H1 (cell line): ENCODE results near the gene TAS2R1. TPM values are rescaled to one million over a fixed set of nuclear protein-coding genes. Genes with fewer than 3 reads are reported as not detected.

Experiments
- CTCF ChIA-PET: fragments of 300-600 bp; sonication (Branson Sonifier 250); formaldehyde crosslinking; loops from one replicate; lab custom pipeline; 2021; ENCODE audit not compliant: partially characterized antibody; lab: Charles Lee
- POLR2A ChIA-PET: fragments of 300-600 bp; sonication (Branson Sonifier 250); formaldehyde crosslinking; loops from one replicate; lab custom pipeline; 2021; ENCODE audit warnings: inconsistent platforms; ENCODE audit not compliant: partially characterized antibody; lab: Charles Lee
- DNase-seq, 2 experiments: peaks; one replicate each; pipeline versions ENCODE4 v3.0.0 to v3.0.0-alpha.2; 2010 to 2022; ENCODE audit warnings: low spot score in 2 of 2, low read depth in 1 of 2, mixed read lengths in 1 of 2
- FAIRE-seq: peaks from 2 replicates; lab custom pipeline; 2011; peaks lifted over from hg19 to GRCh38; lab: Jason Lieb, UNC
- H2AFZ ChIP-seq: 2 replicates; pipeline ENCODE4 v1.8.1; 2012; ENCODE audit warnings: low read length, inconsistent platforms
- H2AK5ac ChIP-seq: 2 replicates; pipeline ENCODE4 v1.6.1; 2013; ENCODE audit warnings: low read depth, low read length
- H2BK120ac ChIP-seq: replicated peaks from 2 replicates; pipeline ENCODE3; 2013; ENCODE audit warnings: low read depth, low read length, inconsistent platforms
- H2BK12ac ChIP-seq: 2 replicates; pipeline ENCODE4 v1.6.1; 2013; ENCODE audit warnings: low read depth, low read length
- H2BK15ac ChIP-seq: 2 replicates; pipeline ENCODE4 v1.6.1; 2013; ENCODE audit warnings: low read length
- H2BK20ac ChIP-seq: 2 replicates; pipeline ENCODE4 v1.6.1; 2013; ENCODE audit warnings: low read length
- H2BK5ac ChIP-seq: 2 replicates; pipeline ENCODE4 v1.6.1; 2013; ENCODE audit warnings: low read depth, low read length
- H3K14ac ChIP-seq: 2 replicates; pipeline ENCODE4 v1.6.1; 2013; ENCODE audit warnings: inconsistent platforms; ENCODE audit not compliant: insufficient read length
- H3K18ac ChIP-seq: 2 replicates; pipeline ENCODE4 v1.6.1; 2013; ENCODE audit warnings: low read length; ENCODE audit errors: extremely low read depth
- H3K23ac ChIP-seq: 2 replicates; pipeline ENCODE4 v1.6.1; 2013; ENCODE audit warnings: inconsistent platforms; ENCODE audit not compliant: insufficient read length
- H3K23me2 ChIP-seq: 2 replicates; pipeline ENCODE4 v1.6.1; 2013; ENCODE audit warnings: low read depth, low read length
- H3K27ac ChIP-seq: 2 replicates; pipeline ENCODE4 v1.6.1; 2011; ENCODE audit warnings: low read depth, low read length, inconsistent platforms
- H3K27me3 ChIP-seq, 4 experiments: replicated peaks in 1 of 4; 1 replicate in 1 of 4; 2 replicates in 3 of 4; pipeline versions ENCODE4 v1.6.1 to v1.8.1; 2011 to 2013; ENCODE audit warnings: low read length in 3 of 4, mild to moderate bottlenecking in 3 of 4, inconsistent platforms in 2 of 4, mixed read lengths in 2 of 4, moderate library complexity in 1 of 4; ENCODE audit not compliant: control insufficient read depth in 3 of 4, insufficient read depth in 3 of 4; ENCODE audit errors: extremely low read depth in 1 of 4
- H3K36me3 ChIP-seq, 4 experiments: 2 replicates each; pipeline versions ENCODE4 v1.6.1 to v1.8.1; 2011 to 2013; ENCODE audit warnings: mild to moderate bottlenecking in 4 of 4, low read length in 3 of 4, moderate library complexity in 2 of 4, control low read depth in 1 of 4, inconsistent platforms in 1 of 4; ENCODE audit not compliant: insufficient read depth in 4 of 4, control insufficient read depth in 2 of 4
- H3K4ac ChIP-seq: replicated peaks from 2 replicates; pipeline ENCODE3; 2013; ENCODE audit warnings: low read length, low read depth, mixed read lengths, inconsistent platforms; ENCODE audit not compliant: insufficient read length
- H3K4me1 ChIP-seq, 4 experiments: replicated peaks in 1 of 4; 1 replicate in 1 of 4; 2 replicates in 3 of 4; pipeline versions ENCODE4 v1.6.1 to v1.8.1; 2011 to 2013; ENCODE audit warnings: low read length in 3 of 4, inconsistent platforms in 2 of 4, mixed read lengths in 1 of 4; ENCODE audit not compliant: insufficient read depth in 4 of 4, control insufficient read depth in 3 of 4
- H3K4me2 ChIP-seq, 2 experiments: 2 replicates each; pipeline versions ENCODE4 v1.6.1 to v1.8.1; 2011 to 2013; ENCODE audit warnings: low read depth in 2 of 2, low read length in 2 of 2, control low read depth in 1 of 2, inconsistent platforms in 1 of 2, mild to moderate bottlenecking in 1 of 2; ENCODE audit not compliant: insufficient read depth in 1 of 2
- H3K4me3 ChIP-seq, 4 experiments: fragments of 200-600, 300-600 bp in 1 of 4; sonication (generic), shearing (Covaris generic), sonication (Bioruptor Twin) in 1 of 4; 2 replicates each; pipeline versions ENCODE4 v1.5.1 to v1.8.1; 2011 to 2016; ENCODE audit warnings: low read length in 4 of 4, low read depth in 3 of 4, control low read depth in 2 of 4, inconsistent platforms in 2 of 4, mild to moderate bottlenecking in 2 of 4, mixed read lengths in 1 of 4, moderate library complexity in 1 of 4; ENCODE audit not compliant: insufficient read depth in 2 of 4; ENCODE audit errors: extremely low read depth in 1 of 4
- H3K56ac ChIP-seq: replicated peaks from 2 replicates; pipeline ENCODE3; 2013; ENCODE audit warnings: low read depth, mild to moderate bottlenecking, mixed read lengths, low read length, inconsistent platforms; ENCODE audit not compliant: insufficient read length
- H3K79me1 ChIP-seq: 2 replicates; pipeline ENCODE4 v1.6.1; 2013; ENCODE audit warnings: low read depth, low read length, control low read depth
- H3K79me2 ChIP-seq, 2 experiments: 2 replicates each; pipeline versions ENCODE4 v1.6.1 to v1.8.1; 2012 to 2013; ENCODE audit warnings: low read length in 2 of 2, mild to moderate bottlenecking in 2 of 2, inconsistent platforms in 1 of 2; ENCODE audit not compliant: insufficient read depth in 2 of 2, control insufficient read depth in 1 of 2
- H3K9ac ChIP-seq, 4 experiments: replicated peaks in 1 of 4; 1 replicate in 1 of 4; 2 replicates in 3 of 4; pipeline versions ENCODE4 v1.6.1 to v1.8.1; 2011 to 2013; ENCODE audit warnings: low read depth in 3 of 4, low read length in 3 of 4, control low read depth in 2 of 4, mild to moderate bottlenecking in 2 of 4, moderate library complexity in 2 of 4, inconsistent platforms in 1 of 4; ENCODE audit errors: extremely low read depth in 1 of 4
- H3K9me3 ChIP-seq, 2 experiments: 2 replicates each; pipeline versions ENCODE4 v1.6.1 to v1.8.1; 2012 to 2013; ENCODE audit warnings: mild to moderate bottlenecking in 2 of 2, moderate library complexity in 2 of 2, control low read depth in 1 of 2, inconsistent platforms in 1 of 2, low read depth in 1 of 2, low read length in 1 of 2, mixed read lengths in 1 of 2; ENCODE audit not compliant: insufficient read depth in 2 of 2
- H4K20me1 ChIP-seq, 2 experiments: replicated peaks in 1 of 2; 2 replicates each; pipeline versions ENCODE3 to v1.8.1; 2011 to 2013; ENCODE audit warnings: inconsistent platforms in 2 of 2, low read length in 2 of 2, mild to moderate bottlenecking in 1 of 2; ENCODE audit not compliant: insufficient read depth in 2 of 2, control insufficient read depth in 1 of 2
- H4K5ac ChIP-seq: 2 replicates; pipeline ENCODE4 v1.6.1; 2013; ENCODE audit warnings: low read length, low read depth, mixed read lengths, inconsistent platforms; ENCODE audit not compliant: insufficient read length
- H4K8ac ChIP-seq: 2 replicates; pipeline ENCODE4 v1.8.0; 2013; ENCODE audit warnings: mild to moderate bottlenecking, moderate library complexity, low read length, inconsistent platforms; ENCODE audit not compliant: insufficient read depth; ENCODE audit errors: extremely low read depth
- H4K91ac ChIP-seq: replicated peaks from 2 replicates; pipeline ENCODE3; 2013; ENCODE audit warnings: low read length, mixed read lengths, inconsistent platforms; ENCODE audit not compliant: insufficient read length
- ATF3 ChIP-seq: IDR thresholded peaks from 2 replicates; pipeline ENCODE4 v1.6.1; 2011; ENCODE audit warnings: low read depth, mild to moderate bottlenecking, low read length; ENCODE audit not compliant: insufficient read depth
- BACH1 ChIP-seq: IDR thresholded peaks from 2 replicates; pipeline ENCODE4 v1.6.1; 2012; ENCODE audit warnings: low read length, improper control_type of control experiment
- BRCA1 ChIP-seq: IDR thresholded peaks from 2 replicates; pipeline ENCODE4 v1.6.1; 2012; ENCODE audit warnings: low read depth, low read length, improper control_type of control experiment
- CHD1 ChIP-seq: IDR thresholded peaks from 2 replicates; pipeline ENCODE4 v1.6.1; 2012; ENCODE audit warnings: low read depth, low read length, improper control_type of control experiment
- CHD2 ChIP-seq: IDR thresholded peaks from 2 replicates; pipeline ENCODE4 v1.6.1; 2012; ENCODE audit warnings: low read length, improper control_type of control experiment
- EP300 ChIP-seq, 2 experiments: IDR thresholded peaks; 1 replicate in 1 of 2; 2 replicates in 1 of 2; pipeline ENCODE4 v1.6.1; 2011 to 2012; ENCODE audit warnings: low read depth in 2 of 2, low read length in 2 of 2, mild to moderate bottlenecking in 2 of 2, borderline replicate concordance in 1 of 2, inconsistent platforms in 1 of 2, moderate library complexity in 1 of 2
- KDM5A ChIP-seq: fragments of 200-600 bp; IDR thresholded peaks from 2 replicates; pipeline ENCODE4 v1.7.1; 2012; ENCODE audit warnings: mild to moderate bottlenecking, low read length, inconsistent platforms, mixed read lengths
- RAD21 ChIP-seq, 2 experiments: IDR thresholded peaks in 1 of 2; conservative IDR thresholded peaks in 1 of 2; 2 replicates each; pipeline ENCODE4 v1.6.1; 2011; ENCODE audit warnings: low read depth in 2 of 2, low read length in 2 of 2, improper control_type of control experiment in 1 of 2, inconsistent platforms in 1 of 2, mild to moderate bottlenecking in 1 of 2, moderate library complexity in 1 of 2
- polyA plus RNA-seq, 7 experiments: library from polyadenylated mRNA; depleted of rRNA in 3 of 7; stranded (reverse) in 5 of 7; unstranded in 2 of 7; fragments of >200 nt in 5 of 7; fragments of 200-250 nt in 2 of 7; gene quantifications; 1 replicate in 5 of 7; 2 replicates in 1 of 7; 4 replicates in 1 of 7; pipeline versions ENCODE4 v1.2.1 to v1.2.3, GENCODE V29; 2011 to 2013; ENCODE audit warnings: missing spikeins in 2 of 7, mixed read lengths in 2 of 7
- total RNA-seq: library from RNA; stranded (reverse); fragmentation: NEBNext Ultra II Directional; extraction: Animal tissue kit (Norgen Biotek cat#: 25700); gene quantifications from 2 replicates; pipeline ENCODE4 v1.2.1, GENCODE V29; 2021

The TAS2R1 gene
- total and polyA plus RNA-seq, 2 of the 8 experiments (the other 6 are each of a cell fraction or from before 2014, with no cell fraction given): not detected

GRCh38 chr5:9587135-9587534 lies 43.0 kb downstream of the TAS2R1 start:
- Histone ChIP-seq H3K18ac (no peak overlapping the region), H3K4ac (no peak overlapping the region), H3K27ac (no peak overlapping the region), H2BK5ac (no peak overlapping the region), H4K91ac (no peak overlapping the region), H4K8ac (no peak overlapping the region), H3K23ac (no peak overlapping the region), H2BK15ac (no peak overlapping the region), H3K9ac (no peak overlapping the region), H4K20me1 (no peaks in the 10 kb centered on the region), H3K79me2 (no peaks in the 10 kb centered on the region), H3K9me3 (no peaks in the 10 kb centered on the region), H4K5ac (no peak overlapping the region), H2AFZ (no peak overlapping the region), H2BK120ac (no peak overlapping the region), H3K14ac (no peak overlapping the region), H3K56ac (no peak overlapping the region), H3K36me3 (no peaks in the 10 kb centered on the region), H2AK5ac (no peak overlapping the region), H3K79me1 (no peaks in the 10 kb centered on the region), H3K23me2 (no peaks in the 10 kb centered on the region), H3K4me1 (no peaks in the 10 kb centered on the region), H2BK20ac (no peak overlapping the region), H2BK12ac (no peak overlapping the region), H3K27me3 (no peaks in the 10 kb centered on the region), H3K4me3 (no peak overlapping the region), H3K4me2 (no peak overlapping the region)
- ChIA-PET CTCF (no interaction called here), POLR2A (no interaction called here)
- no peak for DNase-seq
- FAIRE-seq: no peak
- TF ChIP-seq CHD1 (no peak), BACH1 (no peak), ATF3 (no peak), RAD21 (IDR thresholded peaks at IDR 0.05 in 1 of 2, conservative IDR thresholded peaks at IDR 0.05 in 1 of 2; ENCODE audit: low read depth in 2 of 2, low read length in 2 of 2) (no peak), CHD2 (no peak), EP300 (IDR thresholded peaks at IDR 0.05; ENCODE audit: borderline replicate concordance in 1 of 2, low read depth in 2 of 2, low read length in 2 of 2) (no peak), BRCA1 (no peak), KDM5A (no peak)
